GM19372 (cell line): Measurements from ENCODE around the gene GNAI2.
"Not testable (repeated sequence)": the region's sequence is repeated elsewhere in the genome, so short reads cannot be mapped to it uniquely, and the experiment has no call there.

Source experiments
- ATAC-seq: cut with Tn5 transposase; IDR thresholded peaks from one replicate; pipeline ENCODE4 v1.9.1; 2021; ENCODE audit warnings: mild to moderate bottlenecking, low read depth, moderate library complexity; ENCODE audit not compliant: unreplicated experiment

Gene GNAI2

DNA sequence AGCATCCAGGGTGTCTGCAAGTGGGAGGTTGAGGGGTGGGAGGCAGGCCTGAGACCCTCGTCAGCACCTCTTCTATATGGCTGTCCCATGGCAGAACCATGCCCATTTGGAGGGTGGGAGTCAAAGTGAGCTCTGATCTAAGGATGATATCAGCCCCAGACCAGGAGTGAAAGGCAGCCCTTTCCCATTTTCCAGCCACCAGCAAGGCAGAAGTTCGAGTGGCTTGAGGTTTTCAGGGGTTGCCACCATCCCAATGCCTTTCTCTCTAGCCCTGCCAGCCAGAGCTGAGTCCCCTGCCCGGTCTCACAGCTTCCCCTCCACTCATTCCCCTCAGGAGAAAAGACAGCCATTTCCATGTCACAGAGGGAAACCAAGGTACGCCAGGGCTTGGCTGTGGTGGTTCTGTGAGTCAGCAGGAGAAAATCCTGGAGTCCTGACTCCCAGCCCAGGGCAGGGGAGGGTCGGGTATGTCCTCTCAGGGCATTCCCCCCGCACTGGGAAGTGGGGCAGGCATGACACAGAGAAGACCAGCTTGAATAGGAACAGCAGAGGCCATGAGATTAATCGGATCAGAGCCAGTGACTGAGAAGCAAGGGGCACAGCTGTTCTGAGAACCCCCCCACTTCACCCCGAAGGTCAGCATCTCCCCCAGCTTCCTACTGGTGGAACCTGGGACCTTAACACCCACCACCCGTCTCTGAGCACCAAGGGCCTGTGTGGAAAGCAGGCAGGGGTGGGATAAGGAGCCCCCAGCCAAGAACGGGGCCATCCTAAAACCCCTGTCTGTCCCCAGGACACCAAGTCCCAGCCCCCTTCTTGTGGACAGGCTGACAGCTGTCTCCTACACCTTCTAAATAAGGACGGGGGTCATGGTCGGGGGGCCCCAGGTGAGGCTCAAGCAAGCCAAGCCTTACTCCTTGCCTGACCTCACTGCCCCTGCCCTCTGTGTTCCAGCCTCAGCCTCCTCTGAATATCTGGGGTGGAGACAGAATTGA, 31.9 kb upstream of the GNAI2 start:
- no peak for ATAC-seq

DNA sequence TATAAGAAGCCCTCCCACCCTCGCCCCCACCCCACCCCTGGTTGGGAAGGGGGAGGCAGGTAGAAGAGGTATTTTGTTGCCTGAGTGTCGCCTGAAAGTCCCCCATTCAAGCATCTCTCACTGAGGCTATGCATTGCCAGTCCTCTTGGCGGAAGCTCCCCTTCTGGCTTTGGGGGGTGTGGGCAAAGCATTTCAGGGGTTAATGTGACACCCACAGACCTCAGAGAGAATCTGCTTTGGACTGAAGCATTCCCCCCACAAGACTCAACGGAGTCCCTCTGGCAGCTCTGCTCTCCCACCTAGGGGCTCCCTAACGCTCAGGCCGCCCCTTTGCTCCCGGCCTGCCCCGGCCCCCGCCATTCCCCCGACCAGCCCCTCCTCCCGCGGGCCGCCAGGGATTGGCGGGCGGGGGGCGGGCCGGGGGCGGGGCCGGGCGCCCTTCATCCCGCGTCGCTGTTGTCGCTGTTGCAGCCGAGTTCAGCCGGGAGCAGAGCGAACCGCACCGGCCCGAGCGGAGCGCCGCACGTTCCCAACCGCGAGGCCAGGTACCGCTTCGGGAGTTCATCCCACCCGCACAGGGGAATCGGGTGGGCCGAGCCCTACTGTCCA, 31.1 kb upstream of the GNAI2 start, which contains the start of gene SLC38A3:
SLC38A3 (plus strand) TSS at position 468 of the 609 bp plus-strand sequence. CDS start 8,929 bp downstream, outside the sequence.
- no peak for ATAC-seq

DNA sequence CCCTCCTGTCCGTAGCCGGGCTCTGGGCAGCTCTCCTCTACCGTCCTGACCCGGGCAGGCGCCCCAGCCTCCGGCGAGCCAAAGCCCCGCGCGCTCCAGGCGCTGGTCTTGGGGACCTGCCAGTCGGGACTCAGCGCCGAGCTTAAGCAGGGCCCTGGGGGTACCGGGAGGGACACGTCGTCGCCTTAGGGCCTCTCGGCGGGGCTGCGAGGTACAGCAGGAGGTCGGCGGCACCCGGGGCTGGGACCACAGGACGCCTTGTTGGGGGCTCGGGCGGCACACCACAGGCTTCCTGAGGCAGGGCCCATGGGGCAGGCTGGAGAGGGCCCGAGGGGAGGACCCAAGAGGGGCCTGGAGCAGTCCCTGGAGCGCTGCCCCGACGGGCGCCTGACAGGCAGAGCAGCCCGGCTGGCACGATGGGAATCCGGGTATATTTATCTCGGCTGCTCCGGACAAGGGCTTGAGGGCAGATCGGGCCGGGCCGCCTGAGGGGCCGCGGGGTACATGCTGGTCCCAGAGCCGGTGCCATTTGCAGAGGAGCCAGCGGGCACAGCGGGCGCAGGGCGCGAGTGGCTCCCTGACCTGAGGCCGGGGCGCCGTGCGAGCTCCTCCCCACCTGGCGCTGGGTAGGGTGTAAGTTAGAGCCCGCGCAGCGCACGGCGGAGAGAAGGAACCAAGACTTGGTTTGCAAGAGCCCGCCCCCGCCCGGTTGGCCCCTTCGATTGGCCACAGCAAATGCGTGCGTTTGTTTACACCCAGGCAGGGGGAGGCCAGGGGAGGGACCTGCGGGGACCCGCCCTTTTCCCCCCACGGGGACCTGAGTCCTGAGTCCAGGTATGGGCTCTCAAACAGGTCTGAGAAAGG, 30.4 kb upstream of the GNAI2 start:
- no peak for ATAC-seq

DNA sequence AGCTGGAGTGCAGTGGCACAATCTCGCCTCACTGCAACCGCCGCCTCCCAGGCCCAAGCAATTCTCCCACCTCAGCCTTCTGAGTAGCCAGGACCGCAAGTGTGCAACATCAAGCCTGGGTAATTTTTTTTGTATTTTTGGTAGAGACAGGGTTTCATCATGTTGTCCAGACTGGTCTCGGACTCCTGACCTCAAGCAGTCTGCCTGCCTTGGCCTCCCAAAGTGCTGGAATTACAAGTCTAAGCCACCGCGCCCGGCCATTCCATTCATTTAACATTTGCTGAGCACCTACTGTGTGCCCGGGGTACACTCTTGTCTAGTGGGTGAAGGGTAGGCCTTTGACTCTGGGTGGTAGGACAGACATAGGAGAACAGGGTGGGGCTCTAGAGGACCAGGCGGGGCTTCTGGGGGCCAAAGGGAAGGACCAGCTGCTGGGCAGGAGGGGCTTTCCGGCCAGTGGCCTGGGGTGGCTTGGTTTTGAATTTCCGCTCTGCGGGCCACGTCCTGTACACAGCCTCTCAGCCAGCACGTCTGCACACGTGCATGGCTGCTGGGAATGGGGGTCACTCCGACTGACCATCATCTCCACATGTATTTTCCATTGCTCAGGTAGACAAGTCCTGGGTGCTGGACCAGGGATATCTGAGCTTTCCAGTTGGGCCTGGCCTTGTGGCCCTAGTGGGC, 28.5 kb upstream of the GNAI2 start:
- no peak for ATAC-seq

DNA sequence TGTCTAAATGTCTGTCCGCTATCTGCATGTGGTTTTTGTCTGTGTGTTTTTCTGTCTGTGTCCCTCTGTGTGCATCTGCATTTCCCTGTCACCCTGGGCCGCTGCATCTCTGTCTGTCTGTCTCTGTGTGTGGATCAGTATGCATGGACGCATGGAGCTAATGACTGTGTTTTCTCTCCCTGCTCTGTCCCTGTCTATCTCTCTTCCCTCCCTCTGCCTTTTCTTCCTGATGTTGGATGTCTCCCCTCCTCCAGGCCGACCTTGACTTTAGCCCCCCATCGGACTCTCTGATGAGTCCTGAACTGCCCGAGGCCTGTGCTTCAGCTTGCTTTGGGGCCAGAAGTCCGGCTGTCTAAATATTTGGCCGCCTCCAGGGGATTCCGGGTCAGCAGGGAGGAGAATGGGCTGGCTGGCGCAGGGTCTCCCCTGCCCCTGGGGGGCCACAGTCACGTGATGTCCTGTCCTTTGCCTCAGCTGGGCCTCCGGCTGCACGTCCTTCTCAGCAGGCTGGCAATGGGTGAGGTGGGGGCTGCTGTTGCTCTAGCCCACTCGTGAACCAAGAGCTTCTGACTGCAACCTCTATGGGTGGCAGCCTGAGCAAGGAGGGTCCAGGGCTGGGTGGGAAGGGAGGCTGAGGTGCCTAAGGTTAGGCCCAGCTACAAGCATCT, 27.2 kb upstream of the GNAI2 start:
- ATAC-seq, result no peak

DNA sequence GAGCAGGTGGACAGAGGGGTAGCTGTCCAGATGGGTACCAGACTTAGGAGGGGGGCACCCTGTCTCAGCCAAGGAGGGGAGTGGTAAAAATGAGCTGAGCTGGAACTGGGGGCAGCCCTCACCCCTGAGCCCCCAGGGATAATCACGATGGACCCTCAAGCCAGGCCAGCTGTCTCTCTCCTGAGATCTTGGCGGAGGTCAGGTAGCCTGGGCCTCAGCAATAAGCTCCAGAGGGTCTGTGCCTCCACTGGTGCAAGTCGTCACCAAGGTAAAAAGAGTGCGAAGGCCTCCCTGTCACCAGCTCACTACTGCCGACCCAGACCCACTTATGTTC, 25.9 kb upstream of the GNAI2 start:
- no peak for ATAC-seq

DNA sequence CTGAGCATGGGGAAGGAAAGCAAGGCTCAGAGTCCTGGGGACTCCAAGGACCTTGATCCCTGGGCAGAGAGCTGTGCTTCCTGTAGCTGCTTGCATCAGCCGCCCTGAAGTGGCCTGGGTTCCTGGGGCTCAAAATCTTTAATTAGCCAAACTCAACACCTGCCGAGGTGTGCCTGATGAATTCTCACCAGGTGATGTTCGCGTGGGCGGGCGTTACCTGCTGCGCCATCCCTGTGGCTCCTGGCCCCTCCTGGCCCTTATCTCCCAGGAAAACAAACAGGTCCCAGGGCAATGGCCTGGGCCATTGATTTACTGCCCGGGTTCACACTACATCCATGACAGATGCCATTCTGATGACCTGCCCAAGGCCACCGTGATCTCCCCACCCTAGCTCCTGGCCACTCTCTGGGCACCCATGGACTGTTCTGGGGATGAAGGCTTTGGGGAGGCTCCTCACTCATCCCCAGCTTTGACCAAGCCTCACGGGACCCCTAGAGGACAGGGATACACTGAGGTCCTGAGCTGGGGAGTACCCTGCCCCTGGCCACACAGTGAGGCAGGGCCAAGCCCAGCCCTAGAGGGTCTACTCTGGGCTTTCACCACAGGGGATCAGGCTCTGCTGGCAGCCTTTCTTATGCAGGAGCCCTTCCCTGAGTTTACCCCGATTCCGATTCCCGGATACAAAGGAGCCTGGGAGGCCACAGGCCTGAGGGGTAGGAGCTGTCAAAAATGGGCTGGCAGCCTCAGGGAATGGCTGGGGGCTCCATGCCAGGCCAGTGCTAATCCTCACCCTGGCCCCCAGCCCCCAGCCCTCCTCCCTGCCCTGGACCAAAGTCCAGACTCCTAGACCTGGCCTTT, 25.3 kb upstream of the GNAI2 start:
- no peak for ATAC-seq

DNA sequence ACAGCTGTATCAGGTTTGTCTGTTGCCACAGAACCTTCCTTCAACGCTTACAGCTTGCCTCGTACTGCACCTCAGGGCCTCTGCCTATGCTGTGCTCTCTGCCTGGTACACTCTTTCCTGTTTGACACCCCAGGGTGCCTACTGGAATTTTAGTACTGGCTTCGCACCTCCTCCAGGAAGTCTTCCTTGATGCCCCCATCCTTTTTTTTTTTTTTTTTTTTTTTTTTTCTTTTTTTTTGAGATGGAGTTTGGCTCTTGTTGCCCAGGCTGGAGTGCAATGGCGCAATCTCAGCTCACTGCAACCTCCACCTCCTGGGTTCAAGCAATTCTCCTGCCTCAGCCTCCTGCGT, 24.7 kb upstream of the GNAI2 start:
- ATAC-seq, result not testable (repeated sequence)

DNA sequence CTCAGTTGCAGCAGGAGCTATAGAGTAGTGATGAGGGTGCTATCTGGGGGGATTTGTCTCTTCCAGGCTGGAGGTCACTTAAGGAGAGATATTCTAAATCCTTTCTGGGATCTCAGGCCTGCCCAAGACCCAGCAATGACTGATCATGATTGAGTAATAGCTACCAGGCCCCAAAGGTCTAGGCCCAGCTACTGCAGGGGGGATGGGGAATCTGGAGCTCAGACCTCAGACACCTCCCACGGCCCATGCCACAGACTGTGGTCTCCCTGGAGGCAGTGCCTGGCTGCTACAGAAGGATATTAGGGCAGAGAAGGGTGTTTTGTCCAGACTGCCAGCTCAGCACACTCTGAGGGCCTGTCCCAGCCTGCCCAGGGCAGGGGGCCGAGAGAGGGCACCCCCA, 24.1 kb upstream of the GNAI2 start:
- no peak for ATAC-seq

DNA sequence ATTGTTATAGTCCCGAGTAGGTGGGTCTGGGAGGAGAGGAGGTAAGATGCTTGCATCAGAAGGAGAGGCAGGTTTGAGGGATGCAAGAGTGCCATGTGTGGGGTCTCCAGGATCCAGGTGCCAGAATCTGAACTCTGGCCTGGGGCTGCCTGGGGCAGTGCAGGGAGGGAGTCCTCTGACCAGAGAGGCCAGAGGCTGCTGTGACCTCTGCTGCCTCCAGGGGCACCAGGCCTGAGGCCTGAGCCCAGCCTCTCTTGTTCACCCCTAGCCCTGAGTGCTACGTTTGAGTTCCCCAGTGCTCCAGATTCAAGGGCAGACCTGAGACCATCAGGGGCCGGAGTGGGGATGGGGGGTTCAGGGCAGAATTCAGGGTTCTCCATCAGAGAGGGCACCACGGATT, 23.5 kb upstream of the GNAI2 start:
- no peak for ATAC-seq

DNA sequence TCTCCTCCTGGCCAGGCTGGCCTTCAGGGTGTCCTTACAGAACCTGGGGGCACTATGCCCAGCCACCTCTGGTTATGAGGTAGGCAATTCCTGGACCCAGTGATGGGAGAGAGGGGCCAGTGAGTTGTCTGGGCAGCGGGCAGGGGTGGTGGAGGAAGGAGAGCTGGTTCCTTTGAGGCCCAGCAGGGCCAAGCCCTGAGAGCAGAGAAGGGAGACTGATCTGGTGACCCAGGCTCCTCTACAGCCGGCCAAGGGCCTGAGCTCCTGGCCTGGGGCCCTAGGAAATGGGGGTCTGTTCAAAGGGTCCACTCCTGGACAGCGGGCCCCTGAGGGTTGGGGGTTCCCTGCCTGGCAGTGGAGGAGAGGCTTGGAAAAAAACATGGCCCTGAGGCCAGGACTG, 23.0 kb upstream of the GNAI2 start:
- no peak for ATAC-seq

DNA sequence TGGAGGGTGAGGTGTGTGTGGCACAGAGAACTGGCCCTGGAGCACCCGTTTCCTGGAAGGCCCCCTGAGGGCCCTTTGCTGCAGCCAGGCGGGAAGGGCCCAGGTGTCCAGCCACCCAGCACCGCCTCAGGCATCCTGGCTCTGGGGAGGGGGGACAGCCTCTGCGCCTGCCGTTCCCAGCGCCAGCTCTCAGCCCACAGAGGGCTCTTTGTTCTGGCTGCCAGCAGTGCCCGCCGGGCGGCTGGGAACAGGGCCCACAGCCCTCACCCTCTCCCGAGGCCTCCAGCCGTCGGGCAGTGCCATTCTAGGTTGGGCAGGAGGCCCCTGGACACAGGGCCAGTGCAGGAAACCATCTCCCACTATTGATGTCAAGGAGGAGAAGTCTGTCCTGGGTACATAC, 22.6 kb upstream of the GNAI2 start:
- ATAC-seq, result no peak

DNA sequence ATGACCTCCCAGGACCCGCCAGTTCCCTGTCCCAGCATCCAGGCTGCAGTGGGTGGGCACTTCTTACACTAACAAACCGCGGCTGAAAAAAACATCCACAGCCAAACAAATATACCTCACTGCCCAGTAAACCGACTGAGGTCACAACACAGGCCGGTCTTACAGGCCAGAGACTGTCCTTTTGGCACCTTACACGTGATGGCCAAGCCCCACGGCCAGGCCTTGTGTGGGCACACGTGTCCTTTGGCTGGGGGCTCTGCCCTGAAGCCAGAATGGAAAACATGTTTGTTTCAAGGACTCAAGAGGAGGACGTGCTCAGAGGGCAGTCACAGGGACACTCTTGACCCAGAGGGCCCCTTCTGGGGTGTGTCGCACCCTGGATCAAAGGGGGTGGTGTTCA, 21.2 kb upstream of the GNAI2 start:
- no peak for ATAC-seq

DNA sequence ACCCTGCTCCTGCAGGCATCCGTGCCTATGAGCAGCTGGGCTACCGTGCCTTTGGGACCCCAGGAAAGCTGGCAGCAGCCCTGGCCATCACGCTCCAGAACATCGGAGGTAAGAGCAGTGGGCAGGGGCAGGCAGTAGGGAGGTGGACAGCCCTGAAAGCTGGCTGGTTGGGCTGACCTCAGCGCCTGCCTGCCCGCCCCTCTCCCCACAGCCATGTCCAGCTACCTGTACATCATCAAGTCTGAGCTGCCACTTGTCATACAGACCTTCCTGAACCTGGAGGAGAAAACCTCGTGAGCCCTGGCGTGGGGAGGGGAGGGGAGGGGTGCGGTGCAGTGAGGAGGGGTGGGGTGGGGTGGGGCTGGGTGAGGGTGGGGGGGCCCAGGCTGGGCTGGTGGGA, 20.5 kb upstream of the GNAI2 start:
- no peak for ATAC-seq

DNA sequence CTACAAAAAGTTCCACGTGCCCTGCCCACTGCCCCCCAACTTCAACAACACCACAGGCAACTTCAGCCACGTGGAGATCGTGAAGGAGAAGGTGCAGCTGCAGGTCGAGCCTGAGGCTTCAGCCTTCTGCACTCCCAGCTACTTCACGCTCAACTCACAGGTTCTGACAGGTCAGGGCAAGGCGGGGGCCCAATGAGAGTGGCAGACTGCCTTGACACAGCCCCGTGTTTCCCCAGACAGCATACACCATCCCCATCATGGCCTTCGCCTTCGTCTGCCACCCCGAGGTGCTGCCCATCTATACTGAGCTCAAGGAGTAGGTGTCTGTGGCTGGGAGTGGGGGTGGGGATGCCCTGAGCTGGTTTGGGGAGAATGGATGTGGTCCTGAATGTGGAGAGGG, 18.3 kb upstream of the GNAI2 start:
- no peak for ATAC-seq

DNA sequence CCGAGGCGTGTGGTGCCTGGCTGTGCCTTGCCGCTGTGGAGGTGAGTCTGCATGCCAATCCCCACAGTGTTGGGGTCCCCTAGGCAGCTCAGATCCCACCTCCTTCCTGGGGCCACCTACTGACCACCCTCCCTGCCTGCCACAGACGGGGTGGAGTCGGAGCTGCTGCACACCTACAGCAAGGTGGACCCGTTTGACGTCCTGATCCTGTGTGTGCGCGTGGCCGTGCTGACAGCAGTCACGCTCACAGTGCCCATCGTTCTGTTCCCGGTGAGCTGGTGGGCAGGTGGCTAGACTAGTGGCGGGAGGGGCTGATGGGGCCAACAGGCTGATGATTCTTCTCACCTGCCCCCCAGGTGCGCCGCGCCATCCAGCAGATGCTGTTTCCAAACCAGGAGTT, 17.6 kb upstream of the GNAI2 start:
- ATAC-seq, result no peak

DNA sequence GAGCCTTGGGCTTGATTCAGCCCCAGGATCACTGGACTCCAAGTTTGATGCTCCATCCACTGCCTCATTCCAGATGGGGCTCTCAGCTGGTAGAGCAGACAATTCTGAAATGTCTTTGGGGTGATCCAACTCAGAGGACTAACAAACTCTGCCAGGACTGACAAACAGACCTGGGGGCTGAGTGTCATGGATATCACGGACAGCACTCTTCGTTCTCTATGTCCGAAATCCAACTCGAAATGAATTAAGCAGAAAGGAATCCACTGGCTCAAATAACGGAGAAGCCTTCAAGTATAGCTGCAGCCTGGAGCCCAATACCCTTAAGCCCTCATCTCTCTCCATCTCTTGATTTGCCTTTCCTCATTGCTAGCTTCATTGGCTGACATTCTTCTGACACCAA, 16.7 kb upstream of the GNAI2 start:
- no peak for ATAC-seq

DNA sequence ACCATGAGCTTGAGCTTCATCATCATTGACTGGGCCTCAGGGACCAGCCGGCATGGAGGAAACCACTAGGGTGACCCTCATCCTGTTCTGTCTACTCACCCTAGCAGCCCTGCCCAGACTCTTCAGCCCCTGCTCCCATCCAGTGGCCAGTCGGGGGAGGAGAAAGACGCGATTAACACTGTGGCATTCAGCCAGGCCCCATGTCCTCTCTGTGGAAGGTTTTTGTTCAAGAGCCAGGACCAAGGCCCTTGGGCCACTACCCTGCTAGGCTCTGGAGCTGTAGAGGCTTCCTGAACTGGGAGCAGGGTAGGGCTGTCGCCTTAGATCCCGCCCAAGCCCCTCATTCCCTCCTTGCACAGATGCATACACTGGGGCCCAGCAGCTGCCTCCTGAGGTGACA, 15.9 kb upstream of the GNAI2 start:
- ATAC-seq, result no peak

DNA sequence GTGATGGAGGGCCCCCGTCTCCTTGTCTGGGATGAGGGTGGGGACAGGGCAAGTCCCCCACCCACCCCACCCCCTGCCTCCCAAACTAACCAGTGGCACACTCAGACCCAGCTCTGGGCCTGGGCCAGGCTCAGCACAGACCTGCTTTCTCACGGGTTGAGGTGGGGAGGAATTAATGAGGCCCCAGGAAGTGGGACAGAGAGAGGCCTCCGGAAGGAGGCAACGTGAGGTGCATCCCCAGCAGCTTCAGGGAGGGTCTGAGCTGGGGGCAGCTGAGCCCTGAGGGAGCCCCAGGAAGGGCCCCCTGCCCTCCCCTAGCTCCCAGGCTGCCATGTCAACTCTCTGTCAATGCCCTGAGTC, 15.0 kb upstream of the GNAI2 start:
- ATAC-seq, result no peak
